ELF-1 (cell line): ENCODE data around the gene ESAM.

ENCODE experiments used
- DNase-seq: peaks from one replicate; pipeline ENCODE4 v3.0.0-alpha.2; 2016; ENCODE audit warnings: low read depth, low spot score

The ESAM gene, protein sequence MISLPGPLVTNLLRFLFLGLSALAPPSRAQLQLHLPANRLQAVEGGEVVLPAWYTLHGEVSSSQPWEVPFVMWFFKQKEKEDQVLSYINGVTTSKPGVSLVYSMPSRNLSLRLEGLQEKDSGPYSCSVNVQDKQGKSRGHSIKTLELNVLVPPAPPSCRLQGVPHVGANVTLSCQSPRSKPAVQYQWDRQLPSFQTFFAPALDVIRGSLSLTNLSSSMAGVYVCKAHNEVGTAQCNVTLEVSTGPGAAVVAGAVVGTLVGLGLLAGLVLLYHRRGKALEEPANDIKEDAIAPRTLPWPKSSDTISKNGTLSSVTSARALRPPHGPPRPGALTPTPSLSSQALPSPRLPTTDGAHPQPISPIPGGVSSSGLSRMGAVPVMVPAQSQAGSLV

DNA sequence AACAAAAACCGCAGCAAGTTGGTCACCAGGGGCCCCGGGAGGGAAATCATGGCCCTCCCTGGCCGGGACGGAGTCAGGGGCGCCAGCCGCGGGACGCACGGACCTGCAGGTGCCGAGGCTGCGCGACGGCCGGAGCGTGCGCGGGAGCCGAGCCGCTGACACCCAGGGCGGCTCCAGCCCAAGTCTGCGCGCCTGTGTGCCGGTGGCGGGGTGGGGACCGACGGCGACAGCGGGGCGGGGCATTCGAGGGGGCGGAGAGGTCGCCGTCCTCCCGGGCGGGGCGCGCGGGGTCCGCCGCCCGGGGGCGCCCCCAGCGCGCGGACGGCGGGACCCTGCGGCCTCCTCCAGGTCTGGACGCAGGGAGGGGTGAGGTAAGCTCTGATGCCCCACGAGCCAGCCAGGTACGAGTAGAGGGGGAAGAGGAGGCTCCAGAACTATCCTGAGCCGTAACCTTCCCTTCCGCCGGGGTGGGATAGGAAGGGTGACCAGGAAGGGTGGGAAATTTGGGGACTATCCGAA is at the start of gene ESAM:
Gene ESAM, minus strand, starts transcription at position 186 of the 519 bp plus-strand sequence. Its CDS starts 136 bp downstream, at position 50.
- no peak for DNase-seq

DNA sequence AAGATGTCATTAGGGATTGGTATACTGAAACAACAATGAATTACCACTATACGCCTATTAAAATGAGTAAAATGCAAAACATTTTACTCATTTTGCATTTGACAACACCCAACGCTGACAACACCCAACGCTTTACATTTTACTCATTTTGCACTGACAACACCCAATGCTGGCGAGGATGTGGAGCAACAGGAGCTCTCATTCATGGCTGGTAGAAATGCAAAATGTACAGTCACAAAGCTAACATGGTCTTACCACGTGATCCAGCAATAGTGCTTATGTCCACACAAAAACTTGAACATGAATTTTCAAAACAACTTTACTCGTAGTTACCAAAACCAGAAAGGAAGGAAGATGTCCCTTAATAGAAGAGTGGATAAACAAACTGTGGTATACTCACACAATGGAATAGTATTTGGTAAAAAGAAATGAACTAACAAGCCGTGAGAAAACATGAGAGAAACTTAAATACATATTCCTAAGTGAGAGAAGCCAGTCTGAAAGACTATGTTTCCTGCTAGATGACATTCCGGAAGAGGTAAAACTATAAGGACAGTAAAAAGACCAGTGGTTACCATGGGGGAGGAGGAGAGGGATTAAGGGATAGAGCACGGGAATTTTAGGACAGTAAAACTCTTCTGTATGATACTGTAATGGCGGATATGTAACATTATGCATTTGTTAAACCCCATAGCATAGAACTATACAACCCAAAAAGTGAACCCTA is 49.5 kb upstream of the ESAM start:
- DNase-seq: no peak

DNA sequence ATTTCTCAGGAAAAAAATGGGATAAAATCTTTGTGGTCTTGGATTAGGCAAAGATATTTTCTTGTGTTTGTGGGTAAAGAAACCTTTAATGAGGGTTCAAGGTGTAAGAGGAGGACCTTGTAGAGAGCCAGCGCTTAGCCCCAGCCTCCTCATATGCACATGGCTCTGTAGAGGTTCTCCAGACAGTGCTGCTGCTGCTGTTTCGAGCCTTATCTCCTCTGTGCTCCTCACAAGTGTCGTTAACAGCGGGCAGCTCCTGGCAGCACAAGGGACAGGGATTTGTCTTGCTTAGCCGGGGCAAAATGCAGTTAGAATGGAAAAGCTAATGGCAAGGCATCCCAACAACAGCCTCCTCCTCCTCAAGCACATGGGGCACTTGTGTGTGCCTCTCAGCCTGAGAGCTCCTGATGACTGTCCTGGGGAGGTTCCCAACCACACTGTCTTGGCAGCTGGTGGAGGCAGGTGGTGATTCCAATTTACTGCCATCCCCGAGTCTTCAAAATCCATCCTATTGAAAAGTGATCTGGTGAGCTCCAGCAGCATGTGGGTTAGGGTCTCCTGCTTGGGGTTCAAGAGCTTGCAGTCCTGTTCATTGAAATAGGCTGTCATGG is 45.7 kb upstream of the ESAM start:
- DNase-seq: no peak

DNA sequence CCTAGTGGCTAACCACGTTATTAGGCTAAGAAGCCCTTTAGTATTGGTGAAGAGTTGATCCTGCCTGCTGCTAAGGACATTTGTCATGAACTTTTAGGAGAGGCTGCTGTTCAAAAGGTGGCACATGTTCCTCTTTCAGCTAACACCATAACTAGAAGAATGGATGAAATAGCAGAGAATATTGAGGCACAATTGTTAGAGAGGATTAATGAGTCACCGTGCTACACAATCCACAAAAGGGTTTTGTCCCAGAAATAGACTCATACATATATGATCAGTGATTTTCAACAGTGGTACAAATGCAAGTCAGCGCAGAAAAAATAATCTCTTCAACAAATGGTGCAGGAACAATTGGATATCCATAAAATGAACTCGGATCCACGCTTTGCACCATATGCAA is 45.1 kb upstream of the ESAM start:
- DNase-seq: no peak

DNA sequence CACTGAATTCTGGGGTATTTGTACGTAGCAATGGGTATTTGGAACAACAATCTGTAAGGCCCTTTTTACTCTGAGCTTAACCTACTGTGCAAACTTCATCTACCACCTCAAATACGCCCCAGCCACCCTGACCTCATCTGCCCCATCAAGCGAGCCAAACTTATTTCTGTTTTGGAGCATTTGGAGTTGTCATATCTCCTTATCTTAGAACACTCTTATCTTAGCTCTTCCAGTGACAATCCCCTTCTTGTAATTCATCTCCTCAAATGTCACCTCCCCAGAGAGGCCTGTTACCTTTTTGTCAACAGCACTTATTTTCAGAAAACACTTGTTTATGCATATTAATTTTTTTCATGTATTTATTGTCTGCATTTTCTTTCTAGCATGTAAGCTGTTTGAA is 42.8 kb upstream of the ESAM start:
- DNase-seq: no peak

DNA sequence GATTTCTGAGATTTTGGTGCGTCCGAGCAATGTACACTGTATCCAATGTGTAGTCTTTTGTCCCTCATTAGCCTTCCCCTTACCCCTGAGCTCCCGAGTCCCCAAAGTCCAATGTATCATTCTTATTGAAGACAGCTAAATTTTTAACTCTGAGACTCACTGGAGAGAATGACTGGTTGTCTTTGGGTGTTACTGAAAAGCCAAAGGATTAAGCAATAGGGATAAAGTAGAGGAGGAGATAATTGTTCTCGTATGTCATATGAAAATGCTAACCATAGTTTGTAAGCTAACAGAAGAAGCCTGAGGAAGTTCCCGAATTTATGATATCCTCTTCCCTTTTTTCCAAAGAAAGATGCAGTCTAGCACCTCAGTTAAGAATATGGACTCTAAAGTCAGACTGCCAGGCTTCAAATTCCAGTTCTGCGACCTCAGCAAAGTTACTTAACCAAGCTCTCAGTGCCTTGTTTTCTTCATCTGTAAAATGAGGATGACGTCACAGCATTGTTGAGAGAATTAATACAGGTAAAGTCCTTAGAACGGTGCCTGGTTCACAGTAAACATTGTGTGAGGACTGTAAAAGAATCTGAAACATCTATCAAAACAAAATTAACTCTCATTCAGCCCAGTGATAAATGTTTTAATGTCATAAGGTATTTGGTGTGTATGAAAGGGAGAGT is 39.7 kb upstream of the ESAM start:
- no peak for DNase-seq

DNA sequence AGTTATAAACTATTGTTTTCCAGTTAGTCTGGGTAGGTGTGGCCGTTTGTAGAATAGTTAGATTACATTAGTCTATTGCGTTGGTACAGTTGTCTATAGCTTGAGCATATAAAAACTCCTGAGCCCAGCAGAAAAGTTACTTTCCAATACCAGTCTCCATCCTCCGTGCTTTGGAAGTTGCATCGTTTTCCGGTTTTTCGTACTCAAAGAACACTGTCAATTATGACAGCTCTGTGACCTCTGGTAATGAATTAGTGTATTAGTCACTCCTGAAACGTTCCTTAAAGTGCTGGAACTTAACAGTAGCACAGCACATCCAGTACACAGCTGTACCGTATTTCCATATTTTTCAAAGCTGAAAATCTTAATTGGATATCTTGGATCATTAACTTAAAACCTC is 38.9 kb upstream of the ESAM start:
- no peak for DNase-seq

DNA sequence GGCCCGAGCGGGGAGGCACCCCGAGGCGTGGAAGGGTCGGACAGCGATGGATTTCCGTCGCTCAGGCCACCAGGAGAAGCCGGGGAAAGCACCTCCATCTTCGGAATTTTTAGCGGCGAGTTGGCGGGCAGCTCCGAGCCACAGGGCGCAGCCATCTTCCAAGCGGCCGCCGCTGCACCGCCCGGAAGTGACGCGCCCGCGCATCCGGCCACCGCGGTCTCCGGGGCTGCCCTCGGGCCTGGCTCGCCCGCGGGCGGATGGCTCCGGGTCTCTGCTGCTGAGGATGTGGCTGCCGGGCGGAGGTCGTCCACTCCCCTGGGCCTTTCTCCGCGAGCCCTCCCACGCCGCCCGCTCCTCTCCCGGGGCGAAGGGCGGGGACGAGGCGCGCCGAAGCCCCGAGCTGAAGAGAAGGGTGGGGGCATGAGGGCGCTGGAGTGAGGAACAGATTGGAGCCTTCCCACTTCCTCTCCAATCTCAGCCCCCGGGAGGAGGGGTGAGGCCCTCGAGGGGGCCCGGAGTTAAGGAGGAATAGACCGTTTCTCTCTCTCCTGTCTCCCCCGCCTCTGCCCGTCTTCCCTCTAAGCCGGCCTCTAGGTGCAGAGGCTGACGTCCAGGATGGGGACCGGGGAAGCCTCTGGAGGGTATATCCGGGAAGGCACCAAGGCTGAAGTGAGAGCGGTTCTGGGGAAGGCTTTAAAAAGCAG is 38.3 kb upstream of the ESAM start, which contains the start of gene MSANTD2:
Gene MSANTD2, minus strand, starts transcription at position 181 of the 704 bp plus-strand sequence. Its CDS starts 26 bp downstream, at position 155.
- peak; percentile 86 for DNase-seq

DNA sequence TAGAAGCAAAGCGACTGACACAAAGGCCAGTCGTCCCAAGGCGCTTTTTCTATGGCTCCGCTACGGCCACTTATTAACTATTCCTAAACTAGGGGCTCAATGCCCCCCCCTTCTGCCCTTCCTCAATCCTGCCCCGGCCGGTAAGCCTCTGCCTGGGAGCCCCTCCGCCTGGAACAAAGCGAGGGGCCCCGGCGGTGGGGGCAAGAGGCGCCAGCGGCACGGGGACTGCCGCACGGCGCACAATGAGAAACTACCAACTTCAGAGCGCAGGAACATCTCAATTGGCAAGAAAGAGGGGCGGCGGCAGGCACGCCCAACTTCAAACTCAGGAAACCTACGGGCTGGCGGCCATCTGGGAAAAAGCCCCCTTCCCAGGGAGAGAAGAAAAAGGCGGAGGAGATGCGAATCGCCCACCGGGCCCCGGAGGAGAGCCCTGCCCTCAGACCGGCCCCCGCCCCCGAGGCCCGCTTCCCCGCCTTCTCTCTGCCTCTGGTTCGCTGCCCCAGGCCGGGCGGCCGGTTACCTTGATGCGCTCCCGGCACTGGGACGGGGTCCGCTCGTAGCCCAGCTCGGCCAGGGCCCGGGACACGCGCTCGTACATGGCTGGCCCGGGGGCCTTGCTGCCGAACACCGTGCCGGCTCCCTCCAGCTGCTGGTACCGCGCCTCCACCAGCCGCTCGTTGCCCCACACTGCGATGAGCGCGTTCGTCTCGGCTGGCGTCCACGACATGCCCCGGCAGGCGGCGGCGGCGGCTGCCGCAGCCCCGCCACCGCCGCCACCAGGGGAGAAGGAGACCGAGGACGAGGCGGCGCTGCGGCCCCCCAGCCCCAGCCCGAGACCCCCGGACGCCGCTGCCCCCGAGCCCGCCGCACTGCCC is 37.5 kb upstream of the ESAM start:
- DNase-seq: peak; percentile 67

DNA sequence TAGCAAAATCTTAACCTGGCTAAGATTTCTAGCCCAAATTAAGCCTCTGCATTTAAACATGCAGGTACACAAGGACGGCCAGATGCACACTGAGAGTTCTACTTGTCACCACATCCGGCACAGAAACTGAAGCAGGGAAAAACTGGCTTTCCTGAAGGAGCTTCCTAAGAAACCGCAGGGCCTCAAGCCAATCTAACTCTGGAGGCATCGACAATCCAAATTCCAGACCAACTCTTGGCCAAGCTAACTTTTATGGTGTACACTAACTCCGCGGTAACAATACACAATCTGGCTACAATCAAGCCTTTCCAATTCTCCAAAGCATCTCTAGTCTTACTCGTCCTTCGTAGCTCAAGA is 36.9 kb upstream of the ESAM start:
- peak; percentile 55 for DNase-seq

DNA sequence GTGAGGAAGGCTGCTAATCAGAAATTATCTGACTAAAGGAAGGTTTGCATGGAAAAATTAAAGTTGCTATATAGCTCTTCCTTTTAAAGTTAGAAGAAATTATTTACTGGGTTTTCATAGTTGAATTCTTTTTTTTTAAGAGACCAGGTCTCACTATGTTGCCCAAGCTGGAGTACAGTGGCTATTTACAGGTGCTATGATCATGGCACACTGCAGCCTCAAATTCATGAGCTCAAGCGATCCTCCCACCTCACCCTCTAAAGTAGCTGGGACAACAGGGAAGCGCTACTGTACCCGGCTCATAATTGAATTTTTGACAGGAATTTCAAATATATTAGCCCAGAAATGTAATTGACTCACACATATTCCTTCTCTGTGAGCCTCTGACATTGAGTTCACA is 34.2 kb upstream of the ESAM start:
- no peak for DNase-seq

DNA sequence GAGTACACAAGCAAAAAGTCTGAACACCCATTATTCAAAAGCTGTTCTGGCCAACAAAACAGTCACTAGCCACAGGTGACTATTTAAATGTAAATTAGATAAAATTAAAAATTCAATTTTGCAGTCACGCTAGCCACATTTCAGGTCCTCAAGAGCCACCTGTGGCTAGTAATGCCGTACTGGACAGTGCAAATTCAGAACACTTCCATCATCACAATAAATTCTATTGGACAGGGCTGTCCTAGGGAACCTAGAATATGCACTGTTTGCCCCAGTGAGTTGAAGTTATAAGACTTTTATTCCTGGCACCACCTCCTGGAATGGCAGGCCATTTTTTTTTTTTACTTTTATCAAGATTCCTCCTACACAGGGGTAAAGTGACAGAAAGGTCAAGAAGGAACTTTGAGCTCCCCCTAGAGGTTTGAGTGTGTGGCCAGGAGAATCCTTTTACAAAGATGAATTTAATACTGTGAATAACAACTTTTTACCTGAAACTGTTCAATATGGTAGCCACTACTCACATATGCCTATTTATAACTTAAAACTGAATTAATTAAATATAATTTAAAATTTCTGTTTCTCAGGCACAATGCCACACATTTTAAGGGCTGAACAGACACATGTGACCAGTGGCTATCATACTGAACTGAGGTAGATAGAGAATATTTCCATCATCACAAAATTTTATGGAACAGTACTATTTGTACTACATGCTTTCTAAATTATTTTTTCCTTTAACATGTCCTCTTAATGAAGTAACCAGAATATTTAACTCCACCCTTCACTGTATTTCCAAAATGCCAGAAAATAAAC is 31.6 kb upstream of the ESAM start:
- DNase-seq: peak; percentile 14

DNA sequence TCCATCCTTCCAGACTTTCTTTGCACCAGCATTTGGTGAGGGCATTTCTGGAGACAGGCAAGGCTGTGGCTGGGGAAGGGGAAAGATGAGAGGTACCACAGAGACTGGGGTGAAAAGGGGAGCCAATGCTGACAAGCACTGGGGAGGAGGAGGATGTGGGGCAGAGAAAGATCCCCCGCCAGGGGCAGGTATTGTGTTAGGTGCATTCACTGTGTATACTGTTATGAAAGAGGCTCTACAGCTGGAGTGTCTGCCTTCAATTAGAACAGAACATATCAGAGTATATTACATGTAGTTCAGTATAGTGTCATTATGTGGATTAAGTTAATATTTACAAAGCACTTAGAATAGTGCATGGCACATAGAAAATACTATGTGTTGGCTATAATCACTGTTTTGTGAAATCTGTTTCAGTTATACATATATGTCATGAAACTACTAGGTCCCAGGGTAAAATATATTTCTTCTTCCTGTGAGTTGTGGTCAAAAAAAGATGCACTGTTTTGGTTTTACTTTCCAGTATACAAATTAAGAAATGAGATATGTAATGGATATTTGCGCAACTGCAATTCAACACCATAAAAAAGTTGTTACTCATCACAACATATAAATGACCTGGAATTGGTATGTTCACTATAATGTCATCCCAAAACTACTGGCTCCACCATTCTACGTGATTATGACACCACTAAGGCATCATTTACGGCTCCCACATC is 29.7 kb upstream of the ESAM start:
- no peak for DNase-seq

DNA sequence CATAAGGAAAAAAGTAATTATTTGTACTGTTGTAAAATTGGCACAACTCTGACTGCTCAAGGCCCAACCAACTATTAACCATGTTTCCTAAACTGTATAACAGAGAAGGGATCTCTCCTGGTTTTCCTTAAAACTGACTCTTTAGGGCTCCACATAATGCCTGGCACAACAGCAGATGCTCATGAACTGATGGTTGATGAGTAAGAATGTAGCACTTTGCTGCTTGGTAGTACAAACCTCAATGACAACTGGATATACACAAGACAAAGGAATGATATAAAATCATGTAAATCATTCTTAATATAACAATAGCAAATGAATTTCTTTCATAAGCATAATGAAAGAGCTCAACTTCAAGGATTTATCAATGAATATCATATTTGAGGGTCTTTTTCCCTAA is 26.4 kb upstream of the ESAM start:
- no peak for DNase-seq

DNA sequence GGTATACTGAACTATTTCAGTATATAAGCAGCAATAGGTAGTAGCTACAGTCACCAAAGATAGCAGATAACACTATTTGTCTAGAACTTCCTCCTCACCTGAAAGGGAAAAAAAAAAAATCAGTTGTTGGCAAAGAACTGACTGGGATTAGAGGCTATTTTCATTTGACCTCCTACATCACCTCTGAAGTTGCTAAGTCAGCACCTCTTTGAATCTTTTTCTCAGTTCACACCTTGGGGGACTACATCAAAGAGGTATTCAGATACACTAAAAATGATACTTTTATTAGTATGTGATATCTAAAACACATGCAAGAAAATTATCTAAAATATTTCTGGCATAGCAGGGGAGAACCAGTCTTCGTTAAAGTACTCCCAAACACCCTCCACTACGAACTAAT is 22.0 kb upstream of the ESAM start:
- no peak for DNase-seq

DNA sequence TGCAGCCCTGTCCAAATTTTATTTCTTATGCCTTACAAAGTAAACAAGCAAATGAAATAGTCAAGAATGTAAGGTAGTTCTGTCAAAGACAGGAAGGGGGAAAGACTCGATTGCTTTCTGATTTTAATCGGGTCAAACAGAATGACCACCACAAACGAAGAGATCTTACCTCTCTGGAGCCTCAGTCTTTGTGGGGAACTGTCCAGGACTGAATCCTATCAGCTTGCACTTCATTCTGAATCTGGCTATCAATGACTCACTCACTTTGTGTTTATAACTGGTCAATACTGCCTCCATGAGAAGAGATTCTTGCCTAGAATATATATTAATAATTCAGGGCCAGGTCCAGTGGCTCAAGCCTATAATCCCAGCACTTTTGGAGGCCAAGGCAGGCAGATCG is 20.9 kb upstream of the ESAM start:
- no peak for DNase-seq

DNA sequence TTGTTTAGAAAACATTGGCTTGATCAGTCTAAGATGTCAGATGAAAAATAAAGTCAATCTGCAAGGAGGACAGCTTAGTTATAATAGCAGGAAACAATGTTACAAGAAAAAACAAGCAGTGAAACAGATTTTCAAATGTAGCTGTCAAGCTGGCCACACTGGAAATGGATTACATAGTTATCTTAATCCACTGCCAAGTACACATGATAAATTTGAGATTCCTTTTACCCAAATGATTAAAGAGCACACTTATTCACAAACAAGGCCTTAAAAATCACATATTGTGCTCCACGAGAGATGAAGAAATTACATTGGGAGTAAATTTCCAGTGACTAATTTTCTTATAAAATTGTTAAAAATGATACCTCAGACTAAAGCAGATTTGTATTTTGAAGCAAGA is 17.5 kb upstream of the ESAM start:
- no peak for DNase-seq

DNA sequence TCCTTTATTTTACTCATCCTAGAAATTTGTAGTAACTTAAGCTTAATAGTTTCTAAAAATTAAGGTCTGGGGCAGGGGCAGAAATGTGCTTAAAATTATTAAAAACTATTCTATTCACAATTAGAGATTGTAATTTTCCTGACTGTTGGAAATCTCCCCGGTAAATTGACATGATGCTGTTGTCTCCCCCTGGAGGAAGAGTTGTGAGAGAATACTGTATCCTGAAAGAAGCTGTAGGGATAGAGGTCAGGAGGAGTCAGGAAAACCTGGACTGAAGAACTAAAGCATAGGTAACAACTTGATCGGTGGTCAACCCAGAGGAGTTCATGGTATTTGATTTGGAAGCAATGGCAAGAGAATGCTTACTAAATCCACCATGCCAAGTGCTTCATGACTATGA is 16.2 kb upstream of the ESAM start:
- no peak for DNase-seq
